Thyroid gland (tissue), 4 donors: ENCODE data around the gene NOX4.

Experiments
- CTCF ChIP-seq, 6 experiments: fragments of 200-600 bp in 3 of 6; fragments of 450-650 bp in 3 of 6; sonication (generic) in 3 of 6; IDR thresholded peaks; one replicate each; pipeline ENCODE4 v1.5.1; 2016 to 2019; ENCODE audit warnings: antibody characterized with exemption in 6 of 6, mild to moderate bottlenecking in 2 of 6, inconsistent platforms in 1 of 6, moderate library complexity in 1 of 6
- POLR2A ChIP-seq, 2 donors: fragments of 450-650 bp; IDR thresholded peaks; one replicate each; pipeline ENCODE4 v1.6.1; 2017; ENCODE audit warnings: antibody characterized with exemption in 2 of 2, mild to moderate bottlenecking in 2 of 2, moderate library complexity in 1 of 2

- TF ChIP-seq CTCF (IDR thresholded peaks at IDR 0.05): no peak
- no peak for TF ChIP-seq POLR2A (IDR thresholded peaks at IDR 0.05)
Observed at GRCh38 chr11:89420981-89421380, 70.2 kb downstream of the NOX4 start.
